C4-2B (cell line): ENCODE results near the gene EGR4.

Experiments used
- CTCF ChIP-seq: fragments of 450-650 bp; conservative IDR thresholded peaks from 2 replicates; pipeline ENCODE4 v1.5.1; 2017; ENCODE audit warnings: mild to moderate bottlenecking
- ZFX ChIP-seq: fragments of 450-650 bp; IDR thresholded peaks from 2 replicates; pipeline ENCODE4 v1.6.1; 2017

- TF ChIP-seq CTCF (no peak), ZFX (no peak)
These were observed 14.4 kb upstream of the EGR4 start for GRCh38 chr2:73307720-73308119.
